ENCODE results near the gene LGALS7B.
"Not testable (repeated sequence)": the region's sequence is repeated elsewhere in the genome, so short reads cannot be mapped to it uniquely, and the experiment has no call there.

The LGALS7B gene

DNA sequence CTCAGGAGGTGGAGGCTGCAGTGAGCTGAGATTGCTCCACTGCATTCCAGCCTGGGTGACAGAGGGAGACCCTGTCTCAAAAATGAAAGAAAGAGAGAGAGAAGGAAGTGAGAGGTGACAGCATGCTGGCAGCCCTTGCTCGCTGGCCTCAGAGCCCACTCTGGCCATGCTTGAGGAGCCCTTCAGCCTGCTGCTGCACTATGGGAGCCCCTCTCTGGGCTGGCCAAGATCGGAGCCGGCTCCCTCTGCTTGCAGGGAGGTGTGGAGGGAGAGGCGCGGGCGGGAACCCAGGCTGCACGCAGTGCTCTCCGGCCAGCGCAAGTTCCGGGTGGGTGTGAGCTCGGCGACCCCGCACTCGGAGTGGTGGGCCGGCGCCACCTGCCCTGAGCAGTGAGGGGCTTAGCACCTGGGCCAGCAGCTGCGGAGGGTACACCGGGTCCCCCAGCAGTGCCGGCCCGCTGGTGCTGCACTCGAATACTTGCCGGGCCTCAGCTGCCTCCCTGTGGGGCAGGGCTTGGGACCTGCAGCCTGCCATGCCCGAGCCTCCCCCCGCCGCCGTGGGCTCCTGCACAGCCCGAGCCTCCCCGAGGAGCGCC, 32.3 kb downstream of the LGALS7B start:
- not testable (repeated sequence) for DNase-seq (ENCODE audit: low read depth, low spot score)

DNA sequence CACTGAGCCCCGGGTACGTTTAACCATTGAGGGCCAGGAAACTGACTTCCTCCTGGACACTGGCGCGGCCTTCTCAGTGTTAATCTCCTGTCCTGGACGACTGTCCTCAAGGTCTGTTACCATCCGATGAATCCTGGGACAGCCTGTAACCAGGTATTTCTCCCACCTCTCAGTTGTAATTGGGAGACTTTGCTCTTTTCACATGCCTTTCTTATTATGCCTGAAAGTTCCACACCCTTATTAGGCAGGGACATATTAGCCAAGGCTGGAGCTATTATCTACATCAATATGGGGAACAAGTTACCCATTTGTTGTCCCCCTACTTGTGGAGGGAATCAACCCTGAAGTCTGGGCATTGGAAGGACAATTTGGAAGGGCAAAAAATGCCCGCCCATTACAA, 36.9 kb downstream of the LGALS7B start:
- not testable (repeated sequence) for DNase-seq (ENCODE audit: low read depth, low spot score)

DNA sequence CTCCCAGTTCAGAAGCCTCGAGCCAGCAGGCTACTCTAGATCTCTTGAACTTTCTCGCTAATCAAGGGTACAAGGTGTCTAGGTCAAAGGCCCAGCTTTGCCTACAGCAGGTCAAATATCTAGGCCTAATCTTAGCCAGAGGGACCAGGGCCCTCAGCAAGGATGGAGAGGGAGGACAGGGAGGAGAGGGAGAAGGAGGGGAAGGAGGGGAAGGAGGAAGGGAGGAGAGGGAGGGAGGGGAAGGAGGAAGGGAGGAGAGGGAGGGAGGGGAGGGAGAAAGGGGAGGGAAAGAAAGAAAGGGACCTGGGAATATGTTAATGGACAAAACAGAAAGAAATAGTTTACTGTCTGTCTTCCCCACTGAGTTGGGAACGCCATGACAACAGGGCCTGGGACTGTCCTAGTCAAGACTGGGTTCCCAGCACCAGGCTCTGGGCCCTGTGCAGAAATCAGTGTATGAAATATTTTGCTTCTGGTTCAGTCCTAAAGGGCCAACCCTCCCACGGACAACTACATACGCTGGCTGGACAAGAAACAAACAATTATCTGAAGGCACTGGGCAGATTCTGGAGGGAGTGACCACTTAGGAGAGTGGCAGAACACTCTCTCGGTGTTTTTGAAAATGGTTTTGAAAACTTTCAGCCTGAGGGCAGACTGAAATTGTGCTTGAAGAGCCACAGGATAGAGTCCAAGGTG, 38.0 kb downstream of the LGALS7B start:
- DNase-seq (ENCODE audit: low read depth, low spot score) = no peak

DNA sequence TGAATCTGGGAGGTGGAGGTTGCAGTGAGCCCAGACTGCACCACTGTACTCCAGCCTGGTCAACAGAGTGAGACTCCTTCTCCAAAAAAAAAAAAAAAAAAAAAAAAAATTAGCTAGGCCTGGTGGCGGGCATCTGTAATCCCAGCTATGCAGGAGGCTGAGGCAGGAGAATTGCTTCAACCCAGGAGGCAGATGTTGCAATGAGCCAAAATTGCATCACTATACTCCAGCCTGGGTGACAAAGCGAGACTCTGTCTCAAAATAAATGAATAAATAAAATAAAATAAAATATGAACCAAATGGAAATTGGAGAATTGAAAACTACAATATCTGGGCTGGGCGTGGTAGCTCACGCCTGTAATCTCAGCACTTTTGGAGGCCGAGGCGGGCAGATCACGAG, 40.2 kb downstream of the LGALS7B start:
- not testable (repeated sequence) for DNase-seq (ENCODE audit: low read depth, low spot score)

DNA sequence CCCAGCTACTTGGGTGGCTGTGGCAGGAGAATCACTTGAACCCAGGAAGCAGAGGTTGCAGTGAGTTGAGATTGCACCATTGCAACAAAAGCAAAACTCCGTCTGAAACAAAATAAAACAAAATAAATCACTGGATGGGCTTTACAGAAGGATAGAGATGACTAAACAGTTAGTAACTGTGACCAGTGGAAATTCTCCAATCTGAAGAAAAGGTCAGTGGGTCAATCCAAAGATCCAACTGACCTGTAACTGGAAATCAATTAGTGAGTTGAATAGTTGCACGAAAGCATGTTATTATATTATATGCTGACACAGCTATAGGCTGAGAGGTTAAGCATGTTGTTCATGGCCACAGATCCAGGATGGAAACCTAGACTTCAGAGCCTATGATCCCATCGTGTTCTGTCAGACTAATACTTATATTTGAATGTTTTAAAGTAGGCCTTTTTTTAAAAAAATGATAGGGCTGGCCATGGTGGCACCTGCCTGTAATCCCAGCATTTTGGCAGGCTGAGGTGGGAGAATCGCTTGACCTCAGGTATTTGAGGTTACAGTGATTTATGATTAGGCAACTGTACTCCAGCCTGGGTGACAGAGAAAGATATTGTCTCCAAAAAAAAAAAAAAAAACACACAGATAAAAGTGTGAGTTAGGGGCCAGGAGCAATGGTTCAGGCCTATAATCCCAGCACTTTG, 41.2 kb downstream of the LGALS7B start:
- DNase-seq (ENCODE audit: low read depth, low spot score) = no peak

DNA sequence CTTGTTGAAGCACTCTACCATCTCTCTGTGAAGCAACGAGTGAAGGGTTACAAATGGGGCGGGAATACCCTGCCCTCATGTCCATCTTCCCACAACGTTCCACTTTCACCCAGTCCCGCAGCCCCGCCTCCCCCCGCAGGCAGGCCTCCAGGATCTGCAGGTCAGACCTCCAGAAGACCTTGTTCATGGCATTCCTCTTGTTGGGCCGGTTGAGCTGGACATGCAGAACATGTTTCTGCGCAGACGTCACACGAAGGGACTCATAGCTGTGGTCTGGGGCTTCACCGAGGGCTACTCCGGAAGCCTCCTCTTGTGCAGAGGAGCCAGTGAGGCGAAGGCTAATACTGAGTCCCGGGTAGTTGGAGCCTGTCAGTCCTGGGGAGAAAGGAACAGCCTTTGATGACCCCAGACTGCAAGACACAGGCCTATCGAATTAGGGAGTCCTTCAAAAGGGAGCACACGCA, 42.2 kb downstream of the LGALS7B start:
- DNase-seq (ENCODE audit: low read depth, low spot score) = peak; percentile 94

DNA sequence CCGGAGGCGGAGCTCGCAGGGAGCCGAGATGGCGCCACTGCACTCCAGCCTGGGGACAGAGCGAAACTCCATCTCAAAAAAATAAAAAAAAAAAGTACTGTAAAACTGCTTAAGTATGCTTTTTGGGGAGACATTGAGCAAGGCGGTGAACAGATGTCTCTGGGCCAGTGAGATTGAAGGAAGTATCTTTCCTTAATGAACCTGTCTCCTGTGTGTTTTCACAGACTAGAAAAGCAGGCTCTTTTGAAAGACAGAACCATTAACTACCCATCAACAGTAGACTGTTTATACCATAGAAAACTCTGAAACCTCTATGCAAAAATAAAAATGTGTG, 44.1 kb downstream of the LGALS7B start:
- DNase-seq (ENCODE audit: low read depth, low spot score) = no peak

DNA sequence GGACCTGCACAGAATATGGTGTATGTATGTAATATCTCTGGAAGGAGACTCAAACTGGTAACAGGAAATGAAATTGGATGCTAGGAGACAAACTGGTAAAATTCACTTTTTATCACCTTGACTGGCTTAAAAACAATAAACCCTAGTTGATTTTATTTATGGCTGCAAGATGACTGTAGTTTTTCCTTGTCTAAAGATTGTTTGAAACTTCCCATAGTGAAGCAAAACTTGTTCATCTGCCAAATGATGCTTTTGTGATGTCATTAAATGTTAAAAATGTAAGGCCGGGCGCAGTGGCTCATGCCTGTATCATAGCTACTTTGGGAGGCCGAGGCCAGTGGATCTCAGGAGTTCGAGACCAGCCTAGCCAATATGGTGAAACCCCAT, 45.1 kb downstream of the LGALS7B start:
- DNase-seq (ENCODE audit: low read depth, low spot score) = no peak

DNA sequence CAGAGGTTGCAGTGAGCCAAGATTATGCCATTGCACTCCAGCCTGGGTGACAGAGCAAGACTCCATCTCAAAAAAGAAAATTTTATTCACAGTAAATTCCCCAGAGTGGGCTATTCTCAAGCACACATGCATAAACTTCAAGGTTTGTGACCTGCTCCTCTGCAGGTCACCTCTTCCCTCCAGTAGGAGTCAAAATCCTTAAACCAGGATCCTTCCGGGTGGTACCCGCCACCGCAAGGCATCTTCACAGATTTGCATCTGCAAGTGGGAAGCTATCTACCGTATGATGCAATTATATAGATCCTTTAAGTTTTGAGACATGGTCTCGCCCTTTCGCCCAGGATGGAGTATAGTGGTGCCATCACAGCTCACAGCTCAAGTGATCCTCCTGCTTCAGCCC, 45.6 kb downstream of the LGALS7B start:
- no peak for DNase-seq (ENCODE audit: low read depth, low spot score)

DNA sequence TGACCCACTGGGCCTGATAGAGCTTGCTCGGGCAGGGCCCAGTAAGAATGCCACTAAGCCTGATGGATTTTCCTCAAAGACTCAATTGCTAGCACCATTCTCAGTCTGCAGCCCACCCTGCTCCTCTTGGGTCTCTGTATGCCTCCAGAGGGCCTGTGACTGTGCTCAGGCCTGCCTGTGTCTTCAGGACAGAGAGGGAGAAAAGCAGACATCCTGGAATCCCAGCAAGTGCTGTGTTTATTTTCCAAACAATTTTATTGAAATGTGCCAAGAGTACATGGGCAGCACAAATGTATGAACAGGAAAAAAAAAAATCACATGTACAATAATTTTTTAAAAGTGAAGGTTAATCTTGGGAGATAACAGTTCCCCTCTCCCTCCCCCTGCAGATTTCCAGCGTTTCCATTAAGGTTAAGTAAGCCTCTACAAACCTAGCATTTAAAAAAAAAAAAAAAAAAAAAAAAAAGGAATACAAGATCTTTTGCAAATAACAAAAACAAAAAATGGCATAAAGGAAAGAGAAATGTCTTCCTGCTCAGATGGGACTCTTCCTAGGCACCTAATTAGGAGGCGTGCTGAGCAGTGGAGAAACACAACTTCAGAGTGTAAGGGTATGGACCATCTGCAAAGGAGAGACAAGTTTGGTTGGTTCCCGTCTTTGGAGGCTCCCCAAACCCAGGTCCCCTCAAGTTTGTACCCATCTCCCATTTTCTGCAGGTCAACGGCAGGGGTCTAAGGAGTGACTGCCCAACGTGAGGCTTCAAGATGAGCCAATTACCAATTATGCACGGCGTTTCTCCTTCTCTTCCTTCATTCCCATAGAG, 47.4 kb downstream of the LGALS7B start:
- DNase-seq (ENCODE audit: low read depth, low spot score) = no peak

DNA sequence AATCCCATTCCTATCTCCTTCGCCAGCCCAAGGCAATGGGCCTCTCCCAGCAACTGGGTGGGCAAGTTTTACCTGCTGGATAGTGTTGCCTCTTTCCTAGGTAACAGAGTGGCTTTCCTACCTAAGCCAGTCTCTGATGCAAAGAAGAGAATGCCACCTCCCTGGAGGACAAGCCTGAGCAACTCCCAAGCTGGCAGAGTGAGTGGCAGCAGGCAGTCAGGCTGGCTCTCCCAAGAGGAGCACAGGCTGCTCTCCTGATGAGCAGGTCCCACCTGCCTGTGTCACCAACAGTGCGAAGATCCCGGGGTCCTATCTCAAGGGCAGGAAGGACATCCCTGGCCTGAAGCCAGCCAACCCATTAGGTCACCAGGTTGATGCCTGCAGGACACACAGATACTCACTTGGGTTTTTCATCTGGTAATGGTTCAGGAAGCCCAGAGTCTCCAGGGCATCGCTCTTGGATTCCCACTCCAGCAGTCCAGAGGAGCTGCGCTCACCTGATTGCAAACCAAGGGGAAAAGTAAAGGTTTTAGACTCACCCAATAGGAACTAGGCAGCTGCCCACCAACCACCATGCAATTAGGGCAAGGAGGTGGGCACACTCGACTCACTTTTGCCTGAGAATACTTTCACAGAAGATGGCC, 48.1 kb downstream of the LGALS7B start:
- peak; percentile 70 for DNase-seq (ENCODE audit: low read depth, low spot score)

DNA sequence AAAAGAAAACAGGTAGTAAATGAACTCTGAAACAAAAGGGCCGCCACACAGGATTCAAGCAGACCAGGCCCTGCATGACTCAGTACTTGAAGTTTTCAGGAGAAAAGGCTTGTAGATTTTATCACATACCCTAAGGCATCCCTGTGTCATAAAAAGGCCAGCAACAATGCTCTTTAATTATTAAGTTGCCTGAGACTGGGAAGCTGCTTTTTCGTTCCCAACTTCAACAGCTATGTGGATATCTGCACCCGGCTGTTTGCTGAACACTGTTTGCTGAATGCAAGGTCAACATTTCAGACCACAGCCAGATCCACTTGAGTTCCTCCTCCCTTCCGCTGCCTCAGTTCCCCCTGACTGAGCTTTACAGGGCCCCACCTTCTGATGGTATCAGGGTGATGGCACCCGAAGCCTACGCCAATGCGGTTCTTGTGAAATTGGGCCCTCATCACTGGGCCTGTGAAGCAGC, 48.7 kb downstream of the LGALS7B start:
- peak; percentile 76 for DNase-seq (ENCODE audit: low read depth, low spot score)

DNA sequence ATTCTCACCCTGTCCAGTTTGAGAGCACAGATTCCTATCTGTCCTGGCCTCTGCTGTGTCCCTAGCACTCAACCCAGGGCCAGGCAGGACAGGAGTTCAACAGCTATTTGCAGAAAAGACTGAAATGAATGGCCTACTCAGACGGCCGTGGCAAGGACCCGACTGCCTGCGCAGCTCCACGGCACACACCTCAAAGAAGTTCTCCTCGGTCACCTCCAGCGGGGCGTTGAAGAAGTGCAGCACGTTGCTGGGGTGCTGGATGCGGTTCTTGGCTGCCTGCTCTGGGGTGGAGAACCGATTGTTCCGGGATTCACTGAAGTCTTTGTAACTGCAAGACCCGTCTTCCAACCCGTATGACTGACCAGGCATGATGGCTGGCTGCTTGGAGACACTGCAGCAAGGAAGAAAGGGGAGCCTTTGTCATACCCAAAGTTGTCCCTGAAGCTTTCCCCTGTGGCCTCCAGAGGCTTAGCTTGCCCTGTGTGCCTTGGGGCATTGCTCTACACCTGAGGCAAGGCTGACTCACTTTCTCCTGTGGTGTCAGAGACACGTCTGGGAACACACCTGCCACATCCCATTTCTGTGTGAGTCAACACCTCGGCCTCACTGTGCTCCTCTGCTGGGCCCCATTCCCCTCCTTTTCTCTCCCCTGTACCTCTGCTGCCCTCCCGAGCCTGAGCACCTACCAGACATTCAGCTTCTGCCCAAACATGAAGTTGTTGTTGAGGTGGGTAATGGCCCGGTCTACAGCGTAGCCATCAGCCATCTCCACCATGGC, 49.4 kb downstream of the LGALS7B start:
- DNase-seq (ENCODE audit: low read depth, low spot score) = no peak

DNA sequence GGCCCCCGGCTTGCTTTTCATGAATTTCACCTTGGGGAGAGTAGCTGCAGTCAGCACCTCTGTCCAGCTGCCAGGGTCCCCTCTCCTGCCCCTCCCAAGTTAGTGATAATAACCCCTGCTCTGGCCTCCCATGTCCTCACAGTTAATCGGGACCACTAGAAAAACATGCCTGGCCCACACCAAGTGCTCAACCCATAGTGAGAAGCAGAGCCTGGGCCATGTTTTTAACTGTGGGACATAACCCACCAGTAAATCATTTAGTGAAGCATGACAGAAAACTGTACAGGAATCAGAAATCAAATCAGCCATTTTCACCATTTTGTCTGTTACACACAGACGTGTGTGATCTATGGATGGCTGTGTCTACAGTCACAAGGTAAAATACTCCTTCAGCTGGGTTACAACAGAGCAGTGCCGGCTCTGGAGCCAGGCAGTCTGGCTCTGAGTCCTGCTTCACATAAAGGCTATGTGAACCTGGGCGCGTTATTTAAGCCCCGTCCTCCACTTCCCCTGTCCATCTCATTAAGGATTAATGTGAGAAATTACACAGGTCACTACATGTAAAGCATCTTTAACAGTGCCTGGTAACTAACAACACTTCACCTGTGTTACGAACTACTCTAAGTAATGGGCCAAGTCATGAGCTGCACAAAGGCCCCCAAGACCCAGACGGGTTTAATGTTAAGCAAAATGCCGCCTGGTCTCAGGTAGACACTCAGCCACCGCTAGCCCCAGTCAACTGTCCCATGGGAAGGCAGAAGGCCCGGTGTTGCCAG, 50.2 kb downstream of the LGALS7B start:
- DNase-seq (ENCODE audit: low read depth, low spot score) = no peak

DNA sequence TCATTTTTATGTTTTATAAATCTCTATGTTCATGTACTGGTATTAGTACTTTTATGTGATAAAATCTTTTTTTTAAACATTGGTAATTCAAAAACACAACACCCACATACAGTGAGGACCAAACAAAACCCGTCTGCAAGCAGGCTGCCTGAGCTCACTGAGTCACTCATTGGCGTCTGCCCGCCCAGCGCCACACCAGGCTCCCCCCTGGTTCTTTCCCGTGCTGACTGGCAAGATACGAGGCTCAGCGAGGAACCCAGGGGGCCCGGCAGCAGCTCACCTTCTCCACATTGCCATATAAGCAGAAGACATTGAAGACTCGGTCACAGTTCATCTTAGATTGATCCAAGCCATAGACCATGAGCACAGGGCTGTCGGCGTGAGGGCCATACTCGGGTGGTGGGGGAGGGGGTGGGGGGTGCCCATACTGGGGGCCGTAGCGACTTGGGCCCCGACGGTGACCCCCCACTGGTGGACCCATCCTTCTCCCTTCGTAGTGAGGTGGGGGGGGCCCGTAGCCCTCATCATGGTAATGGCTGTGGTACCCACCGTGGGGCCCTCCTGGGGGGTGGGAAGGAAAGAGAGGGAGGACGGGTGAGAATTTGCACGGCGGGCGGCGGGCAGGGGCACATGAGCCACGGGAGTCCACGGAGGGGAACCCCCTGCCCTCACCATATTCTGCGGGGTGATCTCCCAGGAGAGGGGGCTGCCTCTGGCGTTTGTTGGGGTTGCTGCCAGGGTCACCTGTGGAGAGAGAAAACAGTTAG, 51.0 kb downstream of the LGALS7B start:
- no peak for DNase-seq (ENCODE audit: low read depth, low spot score)

DNA sequence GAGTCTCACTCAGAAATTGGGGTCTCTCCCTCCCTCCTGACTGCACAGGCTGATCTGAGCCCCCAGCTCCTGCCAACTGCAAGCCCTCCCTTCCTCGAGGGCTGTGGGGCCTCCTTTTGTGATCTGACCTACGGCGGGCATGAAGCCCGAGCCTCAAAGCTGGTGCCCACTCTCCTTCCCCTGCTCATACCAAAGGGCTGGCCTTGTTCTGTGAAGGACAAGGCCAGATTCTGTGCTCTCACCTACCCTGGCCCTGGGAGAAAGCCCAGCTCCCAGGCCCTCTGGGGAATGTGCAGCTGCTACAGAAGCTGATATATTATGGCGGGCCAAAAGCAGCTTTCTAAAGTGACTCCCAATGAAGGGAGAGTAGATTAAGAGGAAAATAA, 51.6 kb downstream of the LGALS7B start:
- DNase-seq (ENCODE audit: low read depth, low spot score) = no peak
